Renal pelvis (tissue), 12 donors: ENCODE data around the gene PBOV1. TPM values are rescaled to one million over a fixed set of nuclear protein-coding genes. Genes with fewer than 3 reads are reported as not detected.

Experiments used
- DNase-seq: peaks from one replicate; pipeline ENCODE4 v3.0.0-alpha.2; 2013
- long read RNA-seq, 16 experiments: transcript quantifications; one replicate each; lab custom pipeline, GENCODE V29; 2026
- polyA plus RNA-seq, 3 donors: library from polyadenylated mRNA; unstranded; fragments of 120-200 nt; gene quantifications; one replicate each; pipeline ENCODE4 v1.2.1, GENCODE V29; 2013; ENCODE audit not compliant: insufficient read length in 3 of 3

PBOV1 gene
- polyA plus RNA-seq = under 1 TPM in 1 of 3 donors, not detected in 2; 0.13 TPM
- long read RNA-seq, donor 1 = 0 reads
- long read RNA-seq, donor 2 = 0 reads
- long read RNA-seq, donor 3 = 0 reads
- long read RNA-seq, donor 4, partial matches to known transcripts = 0 of 1 reads
- long read RNA-seq, donor 4, other reads (novel, unspliced or antisense) = 0 of 1 reads
- long read RNA-seq, donor 5 = 0 reads
- long read RNA-seq, donor 6 = 0 reads
- long read RNA-seq, donor 7 = 0 reads
- long read RNA-seq, donor 8, partial matches to known transcripts = 0 of 1 reads
- long read RNA-seq, donor 8, other reads (novel, unspliced or antisense) = 0 of 1 reads
- long read RNA-seq, donor 9 = 0 reads
- long read RNA-seq, donor 10 = 0 reads
- long read RNA-seq, donor 11 = 0 reads
- long read RNA-seq, donor 12 = 0 reads
- long read RNA-seq, donor 13 = 0 reads
- long read RNA-seq, donor 14, partial matches to known transcripts = 7 of 7 reads
- long read RNA-seq, donor 14, other reads (novel, unspliced or antisense) = 0 of 7 reads
- long read RNA-seq, donor 15 = 0 reads
- long read RNA-seq, donor 16 = 0 reads

- no peak for DNase-seq
Measured at GRCh38 chr6:138218449-138218848, at the start of gene PBOV1. Gene PBOV1, minus strand, starts transcription at chr6:138218491. Its CDS starts 96 bp downstream, at chr6:138218395.

GRCh38 chr6:138266095-138266494 lies 47.8 kb upstream of the PBOV1 start:
- no peak for DNase-seq

- no peak for DNase-seq
Measured at GRCh38 chr6:138264372-138264880, 46.1 kb upstream of the PBOV1 start.

- DNase-seq = no peak
Measured at GRCh38 chr6:138263963-138264362, 45.7 kb upstream of the PBOV1 start.

GRCh38 chr6:138261116-138261780 lies 43.0 kb upstream of the PBOV1 start:
- DNase-seq = no peak

- DNase-seq = no peak
Measured at GRCh38 chr6:138258991-138259390, 40.7 kb upstream of the PBOV1 start.

- no peak for DNase-seq
Measured at GRCh38 chr6:138258197-138258596, 39.9 kb upstream of the PBOV1 start.

- no peak for DNase-seq
Measured at GRCh38 chr6:138257638-138258040, 39.3 kb upstream of the PBOV1 start.

GRCh38 chr6:138255443-138255842 lies 37.2 kb upstream of the PBOV1 start:
- DNase-seq = no peak

GRCh38 chr6:138253731-138254130 lies 35.4 kb upstream of the PBOV1 start:
- DNase-seq = no peak

GRCh38 chr6:138250513-138251247 lies 32.4 kb upstream of the PBOV1 start:
- DNase-seq = no peak

- DNase-seq = no peak
Measured at GRCh38 chr6:138250053-138250452, 31.8 kb upstream of the PBOV1 start.

GRCh38 chr6:138248878-138249277 lies 30.6 kb upstream of the PBOV1 start:
- DNase-seq = no peak

- no peak for DNase-seq
Measured at GRCh38 chr6:138248011-138248410, 29.7 kb upstream of the PBOV1 start.

- no peak for DNase-seq
Measured at GRCh38 chr6:138246650-138247440, 28.6 kb upstream of the PBOV1 start.

GRCh38 chr6:138245751-138246150 lies 27.5 kb upstream of the PBOV1 start:
- no peak for DNase-seq

GRCh38 chr6:138242987-138243592 lies 24.8 kb upstream of the PBOV1 start:
- no peak for DNase-seq

- DNase-seq = no peak
Measured at GRCh38 chr6:138241934-138242333, 23.6 kb upstream of the PBOV1 start.

GRCh38 chr6:138241381-138241780 lies 23.1 kb upstream of the PBOV1 start:
- DNase-seq = no peak

- DNase-seq = no peak
Measured at GRCh38 chr6:138240476-138241245, 22.4 kb upstream of the PBOV1 start.
